SKM-1 treated with dmso at 0.1 percent for 144 hours (cell line): ENCODE measurements around the gene CDK5RAP2.
A peak's percentile ranks its signal among the peaks of the same experiment; 100 is the strongest.

Experiments used
- DNase-seq: peaks from one replicate; lab custom pipeline; 2025; ENCODE audit not compliant: unreplicated experiment; lab: John Stamatoyannopoulos, UW

The CDK5RAP2 gene

DNA sequence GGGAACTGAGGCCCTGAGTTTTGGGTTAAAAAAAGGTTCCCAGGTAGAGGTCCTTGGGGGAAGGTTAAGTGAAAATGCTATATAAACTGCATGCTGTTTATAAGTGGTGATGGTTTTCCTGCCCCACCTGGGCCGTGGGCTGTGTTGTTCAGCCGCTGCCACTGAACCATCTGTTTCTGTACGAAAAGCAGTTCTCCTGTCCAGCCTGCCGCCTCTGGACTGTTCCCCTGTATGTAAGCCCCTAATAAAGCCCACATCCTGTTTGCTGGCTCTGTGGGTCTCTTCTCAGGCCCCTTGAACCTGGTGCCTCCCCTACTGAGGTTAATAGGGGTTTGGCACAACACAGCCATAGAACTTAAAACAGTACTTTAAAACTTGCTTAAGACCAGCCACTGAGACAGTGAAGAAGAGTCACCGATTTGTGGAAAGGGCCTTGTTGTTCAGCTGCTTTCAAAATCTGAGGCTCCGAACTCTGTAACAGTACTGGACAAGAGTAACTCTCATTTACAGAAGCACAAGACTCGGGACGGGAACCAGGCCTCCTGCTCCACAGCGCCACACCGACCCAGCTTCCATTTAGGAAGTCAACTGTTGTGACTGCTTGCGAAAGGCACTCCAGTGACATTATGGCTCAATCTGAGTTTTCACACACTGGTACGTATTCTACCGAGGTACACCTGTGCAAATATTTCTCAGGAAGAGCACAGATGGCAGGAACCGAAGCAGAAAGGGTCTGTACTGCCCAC lies 192.5 kb downstream of the CDK5RAP2 start:
- no peak for DNase-seq

DNA sequence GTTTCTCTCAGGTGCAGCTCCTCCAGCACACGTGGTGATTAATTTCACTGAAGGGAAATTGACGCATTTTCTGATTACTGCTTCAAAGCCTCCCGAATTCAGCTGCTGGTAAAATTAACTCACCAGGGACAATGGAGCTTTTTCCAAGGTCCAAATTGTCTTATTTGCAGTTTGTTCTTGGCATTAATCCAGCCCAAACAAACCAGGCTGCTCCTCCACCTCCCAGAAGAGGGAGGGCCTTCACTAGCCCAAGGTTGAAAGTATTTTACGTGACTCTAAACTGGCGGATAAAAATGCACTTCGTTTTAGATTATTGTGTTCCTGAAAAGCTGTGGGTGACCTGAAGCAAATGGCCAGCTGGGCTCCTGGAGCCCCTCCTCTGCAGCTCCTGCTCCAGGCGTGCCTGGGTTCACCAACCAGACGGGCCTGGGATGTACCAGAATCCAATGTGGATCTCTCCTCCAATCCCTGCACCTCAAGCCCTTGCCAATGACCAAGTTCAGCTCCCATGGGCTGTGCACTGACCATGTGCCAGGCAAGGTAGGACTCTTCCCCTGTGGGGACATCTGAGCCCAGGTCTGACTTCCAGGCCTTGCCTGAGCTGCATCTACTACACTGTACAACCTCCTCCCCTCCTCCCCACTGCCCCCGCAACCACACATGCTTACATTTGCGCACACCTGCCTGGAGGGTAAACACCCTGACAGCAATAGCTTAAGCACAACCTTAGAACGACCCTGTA lies 193.4 kb downstream of the CDK5RAP2 start:
- no peak for DNase-seq

DNA sequence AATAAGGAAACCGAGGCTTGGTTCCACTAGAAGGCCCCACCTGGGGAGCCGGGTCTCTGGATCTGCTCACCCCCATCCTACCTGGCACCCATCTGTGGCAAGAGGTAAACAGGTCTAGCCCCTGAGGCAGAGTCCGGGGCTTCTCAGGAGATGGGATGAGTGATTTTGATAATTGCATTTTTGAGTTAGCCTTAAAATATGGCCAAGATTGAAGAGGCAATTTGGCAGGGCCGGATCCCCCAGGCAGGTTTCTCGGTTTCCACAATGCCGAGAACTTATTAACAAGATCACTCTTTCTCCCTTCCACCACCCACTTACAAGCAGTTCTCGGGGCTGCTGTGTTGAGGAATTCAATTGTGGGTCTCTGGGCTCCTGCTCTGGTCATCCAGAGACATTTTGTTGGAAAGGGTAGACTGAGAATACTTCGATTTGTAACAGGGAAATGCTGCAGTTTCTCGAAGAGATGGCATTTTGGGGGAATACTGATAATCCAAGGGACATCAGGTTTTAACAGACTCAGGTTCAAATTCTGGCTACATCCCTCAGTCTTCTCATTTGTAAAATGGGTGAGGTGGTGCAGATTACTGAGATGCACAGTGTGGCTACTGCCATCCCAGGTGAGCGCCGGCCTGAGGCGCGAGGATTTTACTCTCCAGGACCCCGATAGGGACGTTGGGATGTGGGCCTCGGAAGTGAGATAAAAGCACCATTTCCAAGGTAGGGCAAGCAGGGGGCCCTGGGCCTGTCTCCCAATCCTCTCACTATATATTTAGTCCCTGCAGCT lies 194.2 kb downstream of the CDK5RAP2 start:
- DNase-seq: no peak

DNA sequence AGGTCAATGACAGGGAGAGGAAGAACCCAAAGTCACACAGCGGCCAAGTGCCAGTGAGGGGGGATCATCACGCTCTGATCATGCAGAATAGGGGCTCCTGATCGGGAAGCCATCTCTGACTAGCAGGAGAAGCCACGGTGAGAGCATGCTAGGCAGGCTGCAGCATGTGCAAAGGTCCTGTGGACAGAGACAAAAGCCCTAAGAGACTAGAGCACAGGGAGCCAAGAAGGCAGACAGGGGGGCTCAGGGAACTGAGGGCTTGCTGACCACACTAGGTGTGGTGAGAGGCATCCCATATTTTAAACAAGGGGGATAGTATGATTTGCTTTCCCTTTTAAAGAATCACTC lies 195.1 kb downstream of the CDK5RAP2 start:
- no peak for DNase-seq

DNA sequence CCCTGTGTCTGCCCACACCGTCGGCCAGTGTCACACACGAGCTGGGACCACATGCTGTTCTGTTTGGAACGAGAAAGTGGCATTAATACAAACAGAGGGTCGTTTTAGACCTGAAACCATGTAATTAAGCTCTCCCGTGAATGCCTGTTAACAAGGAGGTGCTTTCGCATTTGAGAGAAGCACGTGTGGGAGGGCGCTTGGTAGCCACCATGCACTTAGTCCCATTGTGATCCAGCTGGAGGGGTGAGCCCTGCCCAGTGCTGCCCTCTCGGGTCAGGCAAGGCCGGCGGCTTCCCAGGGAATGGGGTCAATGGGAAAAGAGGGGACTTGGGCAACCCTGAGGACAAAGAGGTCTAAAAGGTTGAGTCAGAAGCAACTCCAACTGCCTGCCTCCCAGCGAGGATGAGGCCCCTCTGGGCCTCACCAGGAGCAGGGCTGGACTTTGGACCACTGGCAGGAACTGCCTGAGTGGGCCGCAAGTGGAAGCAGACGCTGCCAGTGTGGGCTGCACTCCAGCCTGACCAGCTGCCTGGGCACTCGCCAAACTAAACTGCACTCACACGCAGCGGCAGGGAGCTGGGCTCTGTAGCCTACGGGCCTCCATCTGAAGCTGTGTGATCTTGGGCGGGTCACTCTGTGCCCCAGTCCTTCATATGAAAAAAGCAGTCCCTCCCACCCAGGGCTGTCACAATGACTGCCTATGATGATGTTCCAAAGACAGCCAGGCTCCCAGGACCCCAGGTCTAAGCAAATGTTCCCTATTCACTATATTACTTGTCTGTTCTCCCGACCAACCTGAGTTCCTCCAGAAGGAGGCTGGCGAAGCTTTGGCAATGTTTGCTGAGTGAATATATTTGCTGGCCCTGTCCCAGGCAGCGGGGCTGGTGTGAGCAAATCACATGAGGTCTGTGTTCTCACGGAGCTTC lies 195.7 kb downstream of the CDK5RAP2 start:
- no peak for DNase-seq

DNA sequence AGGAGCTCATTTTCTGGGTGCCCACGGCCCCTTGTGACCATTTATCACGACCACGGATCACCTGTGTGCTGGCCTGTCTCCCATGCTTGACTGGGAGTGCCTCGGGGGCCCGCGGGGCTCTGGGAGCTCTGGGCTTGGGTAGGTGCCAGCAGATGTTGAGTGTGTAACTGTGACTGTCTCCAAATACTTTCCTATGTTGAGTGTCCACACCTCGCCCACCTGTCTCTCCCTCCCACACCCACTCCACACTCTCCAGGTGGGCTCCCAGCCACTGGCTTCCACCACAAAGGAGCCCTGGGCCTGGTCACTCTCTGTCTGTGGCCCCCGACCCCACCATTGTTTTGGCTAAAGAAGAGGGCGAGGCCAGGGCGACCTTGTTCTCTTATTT lies 196.4 kb downstream of the CDK5RAP2 start:
- no peak for DNase-seq

DNA sequence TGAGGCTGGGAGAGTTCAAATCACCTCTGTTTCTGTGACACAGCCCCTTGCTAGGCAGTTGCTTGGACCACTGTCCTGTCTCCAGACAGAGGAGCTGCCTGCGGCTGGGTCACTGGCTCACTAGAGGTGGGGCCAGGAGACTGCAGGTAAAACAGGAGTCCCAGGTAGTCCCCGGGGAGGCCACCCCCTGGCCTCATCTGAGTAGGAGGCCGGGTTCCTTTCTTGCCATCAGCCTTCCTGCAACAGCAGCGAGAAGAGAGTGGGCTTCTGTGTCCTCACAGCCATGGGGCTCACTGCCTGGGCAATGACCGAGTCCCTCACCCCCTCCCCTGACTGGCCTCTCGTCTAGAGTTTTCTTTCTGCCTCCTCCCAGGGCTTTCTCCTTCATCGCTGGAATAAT lies 197.5 kb downstream of the CDK5RAP2 start:
- no peak for DNase-seq

DNA sequence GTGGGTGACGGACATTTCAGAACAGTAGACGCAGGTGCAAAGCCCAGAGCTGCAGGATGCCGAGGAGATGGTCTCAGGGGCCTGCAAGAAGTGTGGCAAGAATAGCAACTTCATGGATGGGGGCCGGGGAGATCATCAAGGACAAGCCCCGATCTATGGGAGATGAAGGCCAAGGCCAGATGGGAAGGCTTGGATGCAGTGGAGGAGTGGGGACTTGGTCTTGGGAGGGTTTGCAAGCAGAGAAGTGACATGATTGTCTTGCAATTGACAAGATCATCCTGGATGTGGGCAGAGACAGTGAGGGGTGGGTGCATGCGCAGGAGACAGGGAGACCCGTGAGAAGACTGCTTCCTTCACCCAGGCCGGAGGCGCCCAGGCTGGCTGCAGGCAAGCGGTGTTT lies 198.1 kb downstream of the CDK5RAP2 start:
- DNase-seq: no peak

DNA sequence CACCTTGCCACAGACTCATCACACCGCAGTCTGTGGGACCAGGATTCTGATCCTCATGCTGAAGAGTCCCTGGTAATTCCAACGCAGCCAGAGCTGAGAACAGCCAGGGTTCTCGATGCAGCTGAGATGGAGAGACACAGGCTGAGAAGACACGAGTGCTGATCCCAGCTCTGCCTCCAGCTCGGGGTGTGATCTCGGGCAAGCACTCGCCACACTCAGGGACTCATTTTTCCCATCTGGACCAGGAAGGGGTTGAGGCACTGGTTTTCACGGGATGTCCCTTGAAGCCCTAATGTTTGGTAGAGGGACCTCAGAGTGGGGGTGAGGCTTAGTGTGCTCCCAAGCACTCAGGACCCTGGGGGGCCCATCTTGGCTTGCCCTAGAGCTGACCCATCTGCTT lies 200.4 kb downstream of the CDK5RAP2 start:
- DNase-seq: no peak

DNA sequence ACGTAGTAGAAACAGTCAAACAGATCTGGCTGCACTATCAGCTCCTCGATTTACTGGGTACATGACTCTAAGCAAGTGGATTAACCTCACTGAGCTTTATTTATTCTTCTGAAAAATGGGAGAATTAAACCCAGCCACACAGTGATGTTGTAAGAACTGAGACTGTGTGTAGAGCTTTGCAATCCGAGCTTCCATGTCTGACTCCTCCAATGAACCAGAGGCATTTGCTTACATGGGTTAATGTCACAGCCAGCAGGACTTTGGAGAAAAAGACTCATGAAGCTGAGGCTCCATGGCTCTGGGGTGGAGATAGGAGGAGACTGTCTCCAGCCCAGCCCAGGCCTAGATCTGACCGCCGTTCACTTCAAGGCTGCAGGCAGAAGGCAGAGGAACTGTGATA lies 201.3 kb downstream of the CDK5RAP2 start:
- DNase-seq: no peak

DNA sequence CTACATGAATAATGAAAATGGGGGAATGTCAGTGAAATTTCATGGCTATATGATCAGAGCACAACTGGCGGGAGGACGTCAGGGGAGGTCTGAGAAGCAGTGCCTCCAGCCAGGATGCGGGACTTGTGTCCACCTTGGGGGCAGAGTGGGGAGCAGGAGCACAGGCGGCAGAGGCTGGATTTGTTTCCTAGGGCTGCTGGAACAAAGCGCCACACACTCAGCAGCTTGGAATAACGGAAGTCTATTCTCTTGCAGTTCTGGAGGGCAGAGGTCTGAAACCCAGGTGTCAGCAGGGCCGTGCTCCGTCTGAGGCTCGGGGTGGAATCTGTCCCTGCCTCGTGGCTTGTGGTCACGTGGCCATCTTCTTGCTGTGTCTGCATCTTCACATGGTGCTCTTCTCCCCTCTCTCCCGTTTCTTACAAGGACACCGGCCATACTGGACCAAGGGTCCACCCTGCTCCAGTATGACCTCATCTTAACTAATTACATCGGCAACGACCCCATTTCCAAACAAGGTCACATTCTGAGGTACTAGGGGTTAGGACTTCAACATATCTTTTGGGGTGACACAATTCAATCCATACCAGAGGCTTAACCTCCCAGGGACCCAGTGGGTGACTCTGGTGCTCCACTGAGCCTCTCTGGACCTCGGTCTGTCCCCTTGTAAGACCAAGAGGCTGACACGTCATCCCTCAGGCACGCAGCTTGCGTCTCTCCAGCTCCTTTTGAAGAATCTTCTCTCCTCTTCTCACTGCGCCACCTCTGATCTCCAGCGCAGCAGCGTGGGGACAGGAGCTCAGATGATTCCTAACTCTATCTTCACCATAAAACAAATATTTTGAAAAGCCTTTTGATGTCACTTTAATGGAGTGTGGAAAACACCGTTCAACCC lies 202.5 kb downstream of the CDK5RAP2 start:
- DNase-seq: no peak

DNA sequence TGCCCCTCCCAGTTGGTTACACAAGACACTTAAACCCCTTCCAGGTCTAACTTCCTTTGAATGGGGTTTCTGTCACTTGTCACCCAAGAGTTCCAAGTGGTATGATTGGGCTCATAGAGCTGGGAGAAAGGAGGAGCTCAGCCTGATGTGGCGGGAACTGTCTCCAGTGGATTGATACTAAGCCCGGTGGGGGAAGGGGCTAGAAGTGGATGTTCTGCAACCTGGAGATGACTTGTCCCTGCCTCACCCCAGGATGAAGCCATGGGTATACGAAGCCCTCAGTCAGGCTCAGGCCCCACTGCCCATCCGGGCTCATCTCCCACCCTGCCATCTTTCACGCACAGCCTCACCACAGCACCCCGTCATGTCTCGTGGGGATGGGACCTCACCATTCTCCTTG lies 203.9 kb downstream of the CDK5RAP2 start:
- no peak for DNase-seq

DNA sequence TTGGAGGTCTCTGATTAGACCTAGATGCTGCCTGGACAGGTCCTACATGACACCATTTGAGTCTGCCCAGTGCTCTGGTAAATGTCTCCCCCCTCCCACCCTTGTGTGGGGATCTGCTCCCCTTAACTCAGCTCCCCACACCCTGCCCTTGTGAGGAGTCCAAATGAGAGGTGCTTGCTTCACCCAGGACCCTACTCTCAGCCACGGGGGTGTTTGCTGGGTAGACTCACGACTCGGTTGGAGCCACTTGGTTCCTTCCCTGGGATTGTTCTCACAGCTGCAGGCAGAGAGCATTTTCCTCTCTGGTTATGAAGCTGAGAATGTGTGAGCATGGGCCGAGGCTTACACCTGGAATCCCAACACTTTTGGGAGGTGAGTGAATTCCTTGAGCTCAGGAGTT lies 204.7 kb downstream of the CDK5RAP2 start:
- no peak for DNase-seq

DNA sequence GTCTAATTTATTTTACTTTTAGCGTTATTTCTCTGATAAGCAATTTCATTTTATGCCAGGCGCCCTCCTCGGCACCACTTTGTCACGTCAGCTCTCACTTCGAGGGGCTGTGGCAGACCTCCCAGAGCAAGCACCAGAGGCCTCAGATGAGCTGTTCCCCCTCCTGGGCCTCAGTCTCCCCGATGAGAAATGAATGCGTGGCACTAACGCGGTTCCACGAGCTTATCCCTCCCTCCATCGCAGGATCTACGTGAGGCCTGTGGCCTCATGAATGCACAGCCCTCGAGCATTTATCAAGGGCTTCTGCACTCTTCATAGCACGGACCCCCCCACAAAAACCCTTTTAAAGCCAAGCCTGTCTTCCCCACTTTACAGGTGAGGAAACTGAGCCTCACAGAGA lies 205.2 kb downstream of the CDK5RAP2 start:
- no peak for DNase-seq

DNA sequence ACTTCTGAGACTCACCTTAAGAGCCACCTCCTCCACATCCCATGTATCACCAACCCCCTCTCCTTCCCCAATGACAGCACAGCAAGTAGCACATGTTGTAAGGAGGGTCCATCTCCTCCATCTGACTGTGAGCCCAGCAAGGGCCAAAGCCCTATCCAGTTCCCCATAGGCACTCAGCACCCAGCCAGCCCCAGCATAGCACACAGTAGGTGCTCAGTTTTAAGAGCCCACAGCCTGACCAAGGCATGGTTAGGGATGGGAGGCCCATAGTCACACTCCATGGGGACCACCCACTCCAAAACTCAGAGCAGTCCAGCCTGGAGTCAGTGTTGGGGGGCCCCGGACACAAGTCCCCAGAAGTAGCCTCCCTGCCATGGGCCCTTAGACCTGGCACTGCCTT lies 205.7 kb downstream of the CDK5RAP2 start:
- DNase-seq: no peak

DNA sequence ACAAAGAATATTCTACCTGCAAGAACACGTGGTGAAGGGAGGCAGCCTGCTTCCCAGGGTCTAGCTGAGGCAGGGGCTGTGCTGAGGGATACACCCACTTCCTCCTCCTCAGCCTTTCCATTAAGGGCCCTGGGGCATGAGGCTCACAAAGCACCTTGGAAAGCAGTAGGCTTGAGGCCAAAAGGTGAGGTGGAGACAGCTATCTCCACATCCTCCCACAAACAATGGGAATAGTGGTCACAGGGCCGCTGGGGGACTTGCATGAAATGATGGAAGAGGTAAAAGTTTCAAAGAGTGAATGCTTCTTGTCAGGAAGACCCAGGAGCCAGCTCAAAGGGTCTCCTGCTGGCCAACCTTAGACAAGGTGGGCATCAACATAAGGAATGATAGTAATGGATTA lies 207.9 kb downstream of the CDK5RAP2 start:
- no peak for DNase-seq

DNA sequence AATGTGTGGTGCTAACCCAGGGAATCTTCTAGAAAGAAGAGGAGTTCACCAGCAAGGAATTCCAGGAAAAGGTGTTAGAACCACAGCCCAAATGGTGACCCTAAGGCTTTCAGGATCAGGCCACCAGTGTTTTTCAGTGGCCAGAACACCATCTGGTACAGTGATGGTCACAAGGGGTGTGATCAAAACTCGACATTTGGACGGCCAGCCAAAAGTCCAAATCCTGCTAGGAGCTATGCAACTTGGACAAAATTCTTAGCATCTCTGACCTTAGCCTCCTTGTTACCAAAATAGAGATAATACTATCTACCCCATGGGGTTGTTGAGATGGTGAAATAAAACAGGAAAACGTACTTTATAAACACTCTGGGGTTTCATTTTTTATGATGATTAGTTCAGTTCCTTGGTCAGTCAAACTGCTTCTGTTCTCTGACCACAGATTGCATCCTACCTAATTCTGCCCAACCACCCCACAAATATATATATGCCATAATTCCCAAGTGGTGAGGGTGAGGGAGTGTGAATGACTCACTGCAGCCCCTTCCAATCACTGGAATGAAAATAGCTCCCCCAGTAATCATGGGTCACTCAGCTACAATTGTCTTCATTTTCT lies 210.3 kb downstream of the CDK5RAP2 start:
- no peak for DNase-seq

DNA sequence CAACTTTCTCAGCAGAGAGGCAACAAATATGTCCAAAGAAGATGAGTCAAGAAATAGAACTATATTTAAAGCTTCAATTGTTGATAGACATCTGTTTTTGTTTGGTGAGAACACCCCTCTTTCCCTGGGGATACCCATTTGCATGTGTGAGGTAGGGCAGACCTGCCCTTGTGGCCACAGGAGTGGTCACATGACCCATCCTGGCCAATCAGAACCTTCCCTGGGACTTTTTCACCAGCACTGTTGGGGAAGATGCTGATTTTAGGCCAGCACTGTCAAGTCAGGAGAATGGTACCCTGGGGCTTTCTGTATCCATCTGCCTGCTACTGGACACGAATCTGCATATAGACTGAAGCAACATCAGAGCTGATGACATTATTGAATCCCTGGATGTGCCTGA lies 211.2 kb downstream of the CDK5RAP2 start:
- DNase-seq: no peak

DNA sequence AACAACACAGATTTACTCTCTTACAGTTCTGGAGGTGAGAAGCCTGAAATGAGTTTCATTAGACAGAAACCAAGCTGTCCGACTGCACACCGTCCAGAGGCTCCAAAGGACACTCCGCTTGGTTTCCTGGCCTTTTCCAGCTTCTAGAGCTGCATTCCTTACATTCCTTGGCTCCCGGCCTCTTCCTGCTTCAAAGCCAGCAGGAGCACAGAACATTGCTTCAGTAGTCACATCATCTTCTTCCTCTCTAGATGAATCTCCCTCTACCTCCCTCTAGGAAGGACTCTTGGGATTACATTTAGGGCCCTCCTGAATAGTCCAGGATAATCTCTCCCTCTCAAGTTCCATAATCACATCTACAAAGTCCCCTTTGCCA lies 213.3 kb downstream of the CDK5RAP2 start:
- DNase-seq: no peak

DNA sequence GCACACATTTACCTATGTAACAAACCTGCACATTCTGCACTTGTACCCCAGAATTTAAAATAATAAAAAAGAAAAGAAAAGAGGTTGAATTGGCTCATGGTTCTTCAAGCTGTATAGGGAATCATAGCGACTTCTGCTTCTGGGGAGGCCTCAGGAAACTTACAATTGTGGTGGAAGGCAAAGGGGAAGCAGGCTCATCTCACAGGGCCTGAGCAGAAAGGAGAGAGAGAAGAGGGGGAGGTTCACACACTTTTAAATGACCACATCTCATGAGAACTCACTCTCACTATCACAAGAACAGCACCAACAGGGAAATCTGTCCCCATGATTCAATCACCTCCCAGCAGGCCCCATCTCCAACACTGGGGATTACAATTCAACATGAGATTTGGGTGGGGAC lies 214.6 kb downstream of the CDK5RAP2 start:
- DNase-seq: peak; percentile 61
